ENCODE measurements around the gene ZNF697. TPM values are rescaled to one million over a fixed set of nuclear protein-coding genes. Genes with fewer than 3 reads are reported as not detected.
"Not testable (repeated sequence)": the region's sequence is repeated elsewhere in the genome, so short reads cannot be mapped to it uniquely, and the experiment has no call there.

Gene ZNF697
- total RNA-seq, 1 donor from 2014 or later: 3.6 TPM

- ATAC-seq: no peak
- no peak for DNase-seq (ENCODE audit: low spot score)
Observed at GRCh38 chr1:119603695-119604094, 44.4 kb downstream of the ZNF697 start.

- DNase-seq (ENCODE audit: low spot score); ATAC-seq: not testable (repeated sequence)
Observed at GRCh38 chr1:119603241-119603640, 44.8 kb downstream of the ZNF697 start.

- not testable (repeated sequence) for ATAC-seq; DNase-seq (ENCODE audit: low spot score)
Observed at GRCh38 chr1:119602789-119603188, 45.3 kb downstream of the ZNF697 start.

GRCh38 chr1:119602169-119602568 lies 45.9 kb downstream of the ZNF697 start:
- peak; percentile 42 for ATAC-seq
- no peak for DNase-seq (ENCODE audit: low spot score)

GRCh38 chr1:119600976-119601375 lies 47.1 kb downstream of the ZNF697 start:
- DNase-seq (ENCODE audit: low spot score) (no peak), ATAC-seq (no peak)

- ATAC-seq: no peak
- DNase-seq (ENCODE audit: low spot score): peak; percentile 2
Observed at GRCh38 chr1:119600561-119600960, 47.5 kb downstream of the ZNF697 start.

- DNase-seq (ENCODE audit: low spot score) (no peak), ATAC-seq (no peak)
Observed at GRCh38 chr1:119595606-119596005, 52.5 kb downstream of the ZNF697 start.

GRCh38 chr1:119595168-119595567 lies 52.9 kb downstream of the ZNF697 start:
- ATAC-seq (no peak), DNase-seq (ENCODE audit: low spot score) (no peak)

- no peak for DNase-seq (ENCODE audit: low spot score)
- no peak for ATAC-seq
Observed at GRCh38 chr1:119594376-119594775, 53.7 kb downstream of the ZNF697 start.

GRCh38 chr1:119593805-119594204 lies 54.3 kb downstream of the ZNF697 start:
- DNase-seq (ENCODE audit: low spot score): no peak
- ATAC-seq: no peak

GRCh38 chr1:119590393-119590792 lies 57.7 kb downstream of the ZNF697 start:
- DNase-seq (ENCODE audit: low spot score) (no peak), ATAC-seq (no peak)

- ATAC-seq: no peak
- no peak for DNase-seq (ENCODE audit: low spot score)
Observed at GRCh38 chr1:119588621-119589020, 59.4 kb downstream of the ZNF697 start.

GRCh38 chr1:119587341-119587740 lies 60.7 kb downstream of the ZNF697 start:
- no peak for DNase-seq (ENCODE audit: low spot score)
- ATAC-seq: no peak

- DNase-seq (ENCODE audit: low spot score); ATAC-seq: not testable (repeated sequence)
Observed at GRCh38 chr1:119585801-119586200, 62.3 kb downstream of the ZNF697 start.

- ATAC-seq: peak; percentile 99
- peak; percentile 63 for DNase-seq (ENCODE audit: low spot score)
Observed at GRCh38 chr1:119582801-119583200, 65.3 kb downstream of the ZNF697 start.

- not testable (repeated sequence) for DNase-seq (ENCODE audit: low spot score); ATAC-seq
Observed at GRCh38 chr1:119581076-119581475, 67.0 kb downstream of the ZNF697 start.

- ATAC-seq: no peak
- no peak for DNase-seq (ENCODE audit: low spot score)
Observed at GRCh38 chr1:119573886-119574285, 74.2 kb downstream of the ZNF697 start.

- DNase-seq (ENCODE audit: low spot score): not testable (repeated sequence)
- peak; percentile 82 for ATAC-seq
Observed at GRCh38 chr1:119569930-119570622, 78.0 kb downstream of the ZNF697 start.

Other genes starting within 250 kb of the ZNF697 start
- 0.83 TPM for gene HSD3B2, start 233.1 kb downstream of the ZNF697 start, total RNA-seq
- gene HSD3B1, start 141.1 kb downstream of the ZNF697 start, total RNA-seq: not detected
- gene PHGDH, start 63.7 kb upstream of the ZNF697 start, total RNA-seq: 76.3 TPM
- 867 TPM for gene HMGCS2, start 120.6 kb upstream of the ZNF697 start, total RNA-seq
- not detected for gene REG4, start 163.2 kb upstream of the ZNF697 start, total RNA-seq
- gene ADAM30, start 248.2 kb upstream of the ZNF697 start, total RNA-seq: not detected

Measured in left lobe of liver (tissue), 2 donors.